Upper lobe of left lung (tissue), 4 donors: ENCODE data around the gene TRPM6.

Source experiments
- POLR2AphosphoS5 ChIP-seq, 2 donors: sonication (generic); formaldehyde crosslinking; IDR thresholded peaks; one replicate each; pipeline ENCODE4 v1.5.1; 2017; ENCODE audit warnings: antibody characterized with exemption in 2 of 2
- TF ChIP-seq, protein P1 (sequence below), 6 experiments: fragments of 450-650 bp in 4 of 6; fragments of 200-600 bp in 2 of 6; sonication (generic) in 2 of 6; IDR thresholded peaks; one replicate each; pipeline ENCODE4 v1.5.1; 2016 to 2019; ENCODE audit warnings: antibody characterized with exemption in 6 of 6

DNA sequence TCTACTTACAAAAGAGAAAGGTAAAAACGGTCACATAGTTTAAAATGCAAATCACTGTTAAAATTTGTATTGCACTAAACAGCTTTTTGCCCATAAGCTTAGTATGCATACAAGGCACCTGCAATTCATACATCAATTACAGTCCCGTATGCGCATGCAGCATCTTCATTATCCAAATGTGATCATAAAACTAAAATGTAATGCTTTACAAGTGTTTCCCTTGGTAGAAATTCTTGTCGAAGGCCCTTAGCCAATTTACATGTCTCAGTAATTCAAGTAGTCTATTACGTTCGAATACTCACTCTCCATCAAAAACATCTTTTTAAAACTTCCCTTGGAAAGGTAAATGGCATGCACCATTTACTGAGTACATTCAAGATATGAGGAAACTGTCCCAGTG, 32.6 kb downstream of the TRPM6 start:
- TF ChIP-seq POLR2AphosphoS5 (IDR thresholded peaks at IDR 0.05) = no peak
- TF ChIP-seq, protein P1, sequence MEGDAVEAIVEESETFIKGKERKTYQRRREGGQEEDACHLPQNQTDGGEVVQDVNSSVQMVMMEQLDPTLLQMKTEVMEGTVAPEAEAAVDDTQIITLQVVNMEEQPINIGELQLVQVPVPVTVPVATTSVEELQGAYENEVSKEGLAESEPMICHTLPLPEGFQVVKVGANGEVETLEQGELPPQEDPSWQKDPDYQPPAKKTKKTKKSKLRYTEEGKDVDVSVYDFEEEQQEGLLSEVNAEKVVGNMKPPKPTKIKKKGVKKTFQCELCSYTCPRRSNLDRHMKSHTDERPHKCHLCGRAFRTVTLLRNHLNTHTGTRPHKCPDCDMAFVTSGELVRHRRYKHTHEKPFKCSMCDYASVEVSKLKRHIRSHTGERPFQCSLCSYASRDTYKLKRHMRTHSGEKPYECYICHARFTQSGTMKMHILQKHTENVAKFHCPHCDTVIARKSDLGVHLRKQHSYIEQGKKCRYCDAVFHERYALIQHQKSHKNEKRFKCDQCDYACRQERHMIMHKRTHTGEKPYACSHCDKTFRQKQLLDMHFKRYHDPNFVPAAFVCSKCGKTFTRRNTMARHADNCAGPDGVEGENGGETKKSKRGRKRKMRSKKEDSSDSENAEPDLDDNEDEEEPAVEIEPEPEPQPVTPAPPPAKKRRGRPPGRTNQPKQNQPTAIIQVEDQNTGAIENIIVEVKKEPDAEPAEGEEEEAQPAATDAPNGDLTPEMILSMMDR (IDR thresholded peaks at IDR 0.05) = no peak
